GM12892 (cell line): ENCODE data around the gene HSPD1.

Source experiments
- POLR2A ChIP-seq: IDR thresholded peaks from 2 replicates; pipeline ENCODE4 v1.6.1; 2011; ENCODE audit warnings: low read depth, low read length, control low read depth
- POLR2AphosphoS5 ChIP-seq: IDR thresholded peaks from 2 replicates; pipeline ENCODE4 v1.6.1; 2011; ENCODE audit warnings: low read depth, low read length, control low read depth
- TAF1 ChIP-seq: IDR thresholded peaks from 2 replicates; pipeline ENCODE4 v1.6.1; 2011; ENCODE audit warnings: low read depth, mild to moderate bottlenecking, control low read depth, low read length, borderline replicate concordance

GRCh38 chr2:197442857-197443256 is 56.8 kb downstream of the HSPD1 start:
- TF ChIP-seq POLR2A (no peak), POLR2AphosphoS5 (no peak), TAF1 (no peak)
